ENCODE results near the gene DCC. TPM values are rescaled to one million over a fixed set of nuclear protein-coding genes. Genes with fewer than 3 reads are reported as not detected.

The DCC gene
- total and polyA plus RNA-seq, 10 donors: 0.03 to 9.2 (median 0.91) TPM; not detected in 1

- H3K27me3 ChIP-seq (replicated peaks in 1 of 7): no peaks in the 10 kb centered on the region
- intact Hi-C loops (cut with DNase I; ENCODE audit: low total_unique reads): no loop called here
- H3K27ac ChIP-seq: no peak overlapping the region
- no peak overlapping the region for H3K4me3 ChIP-seq
- no peaks in the 10 kb centered on the region for H3K36me3 ChIP-seq
- TF ChIP-seq POLR2AphosphoS5 (IDR thresholded peaks at IDR 0.05) (no peak), POLR2A (IDR thresholded peaks at IDR 0.05) (no peak), CTCF (IDR thresholded peaks at IDR 0.05 in 8 of 11, conservative IDR thresholded peaks at IDR 0.05 in 3 of 11) (no peak)
- H3K9me3 ChIP-seq: peaks cover 0 to 4% (median 0%) of the 10 kb centered on the region in 8 donors
- WGBS, 5 donors: 35 to 59% (median 38%) methylated on average over 2 of the region's 2 CpGs
- no peaks in the 10 kb centered on the region for H3K4me1 ChIP-seq
- no peak for DNase-seq
These were observed 605.6 kb downstream of the DCC start for GRCh38 chr18:52945552-52945951.

- WGBS, 5 donors: 54 to 86% (median 63%) methylated on average over 1 of the region's 1 CpG
- Histone ChIP-seq H3K9me3 (no peaks in the 10 kb centered on the region), H3K27me3 (replicated peaks in 1 of 7) (no peaks in the 10 kb centered on the region), H3K36me3 (no peaks in the 10 kb centered on the region), H3K4me1 (no peaks in the 10 kb centered on the region), H3K4me3 (no peak overlapping the region), H3K27ac (no peak overlapping the region)
- no peak for TF ChIP-seq POLR2A (IDR thresholded peaks at IDR 0.05)
- no peak for TF ChIP-seq POLR2AphosphoS5 (IDR thresholded peaks at IDR 0.05)
- TF ChIP-seq CTCF (IDR thresholded peaks at IDR 0.05 in 8 of 11, conservative IDR thresholded peaks at IDR 0.05 in 3 of 11): no peak
- DNase-seq: no peak
- intact Hi-C loops (cut with DNase I; ENCODE audit: low total_unique reads): no loop called here
These were observed 609.0 kb downstream of the DCC start for GRCh38 chr18:52948868-52949444.

- Histone ChIP-seq H3K9me3 (no peaks in the 10 kb centered on the region), H3K36me3 (no peaks in the 10 kb centered on the region), H3K4me3 (no peak overlapping the region), H3K4me1 (no peaks in the 10 kb centered on the region), H3K27ac (no peak overlapping the region), H3K27me3 (replicated peaks in 1 of 7) (no peaks in the 10 kb centered on the region)
- TF ChIP-seq POLR2AphosphoS5 (IDR thresholded peaks at IDR 0.05): no peak
- no peak for TF ChIP-seq CTCF (IDR thresholded peaks at IDR 0.05 in 8 of 11, conservative IDR thresholded peaks at IDR 0.05 in 3 of 11)
- no peak for TF ChIP-seq POLR2A (IDR thresholded peaks at IDR 0.05)
- intact Hi-C loops (cut with DNase I; ENCODE audit: low total_unique reads): no loop called here
- no peak for DNase-seq
These were observed 610.2 kb downstream of the DCC start for GRCh38 chr18:52950155-52950554.

GRCh38 chr18:52953387-52953786, 613.4 kb downstream of the DCC start:
- intact Hi-C loops (cut with DNase I; ENCODE audit: low total_unique reads): no loop called here
- WGBS, 5 donors: 30 to 61% (median 50%) methylated on average over 3 of the region's 3 CpGs
- Histone ChIP-seq H3K9me3 (peaks cover 0 to 4% (median 0%) of the 10 kb centered on the region in 8 donors), H3K4me1 (no peaks in the 10 kb centered on the region), H3K27ac (no peak overlapping the region), H3K36me3 (no peaks in the 10 kb centered on the region), H3K27me3 (replicated peaks in 1 of 7) (no peaks in the 10 kb centered on the region), H3K4me3 (no peak overlapping the region)
- no peak for DNase-seq
- TF ChIP-seq POLR2A (IDR thresholded peaks at IDR 0.05) (no peak), POLR2AphosphoS5 (IDR thresholded peaks at IDR 0.05) (no peak), CTCF (IDR thresholded peaks at IDR 0.05 in 8 of 11, conservative IDR thresholded peaks at IDR 0.05 in 3 of 11) (no peak)

All from spleen (tissue), 11 donors.